PC-9 (cell line): ENCODE measurements around the gene GDPD4. TPM values are rescaled to one million over a fixed set of nuclear protein-coding genes. Genes with fewer than 3 reads are reported as not detected.

Source experiments
- BruUV-seq: library from RNA; stranded (reverse); fragments of 400-500 nt; replicated peaks from 2 replicates; lab custom pipeline; 2021; lab: Mats Ljungman, UMichigan
- CTCF ChIA-PET: fragments of 300-600 bp; sonication (Branson Sonifier 250); formaldehyde crosslinking; loops from one replicate; lab custom pipeline; 2022; ENCODE audit warnings: antibody characterized with exemption; lab: Charles Lee
- POLR2A ChIA-PET: fragments of 300-600 bp; sonication (Branson Sonifier 250); formaldehyde crosslinking; loops from one replicate; lab custom pipeline; 2022; ENCODE audit warnings: antibody characterized with exemption; ENCODE audit not compliant: unreplicated experiment; lab: Charles Lee
- DNase-seq, 2 experiments: peaks; one replicate each; pipeline versions ENCODE4 v3.0.0 to v3.0.0-alpha.2; 2015 to 2022; ENCODE audit warnings: mixed read lengths in 1 of 2
- H2AFZ ChIP-seq: fragments of 200-600 bp; sonication (generic); 2 replicates; pipeline ENCODE4 v1.8.1; 2017; ENCODE audit warnings: antibody characterized with exemption
- H3F3A ChIP-seq: fragments of 200-600 bp; sonication (generic); 2 replicates; pipeline ENCODE4 v1.8.1; 2017; ENCODE audit warnings: antibody characterized with exemption, mild to moderate bottlenecking, low read depth; ENCODE audit not compliant: insufficient read depth
- H3K27ac ChIP-seq: fragments of 200-600 bp; sonication (generic); 2 replicates; pipeline ENCODE4 v1.6.1; 2016; ENCODE audit warnings: mixed run types
- H3K27me3 ChIP-seq: fragments of 200-600 bp; sonication (generic); 2 replicates; pipeline ENCODE4 v1.6.1; 2016; ENCODE audit warnings: low read depth, mixed run types; ENCODE audit not compliant: insufficient read depth
- H3K36me3 ChIP-seq: fragments of 200-600 bp; sonication (generic); 2 replicates; pipeline ENCODE4 v1.6.1; 2016; ENCODE audit warnings: low read depth, mixed run types
- H3K4me1 ChIP-seq: fragments of 200-600 bp; sonication (generic); replicated peaks from 2 replicates; pipeline ENCODE4 v1.6.1; 2016; ENCODE audit warnings: mixed run types; ENCODE audit not compliant: insufficient read depth
- H3K4me2 ChIP-seq: fragments of 200-600 bp; sonication (generic); 2 replicates; pipeline ENCODE4 v1.6.1; 2017; ENCODE audit warnings: mixed run types
- H3K4me3 ChIP-seq: fragments of 200-600 bp; sonication (generic); 2 replicates; pipeline ENCODE4 v1.6.1; 2016; ENCODE audit warnings: mixed run types
- H3K79me2 ChIP-seq: fragments of 200-600 bp; sonication (generic); 2 replicates; pipeline ENCODE4 v1.6.1; 2017; ENCODE audit warnings: low read depth, mixed run types
- H3K9me2 ChIP-seq: fragments of 200-600 bp; sonication (generic); 2 replicates; pipeline ENCODE4 v1.8.1; 2017; ENCODE audit warnings: mild to moderate bottlenecking; ENCODE audit not compliant: insufficient read depth
- H3K9me3 ChIP-seq: fragments of 200-600 bp; sonication (generic); 2 replicates; pipeline ENCODE4 v1.8.1; 2016; ENCODE audit warnings: low read depth; ENCODE audit not compliant: insufficient read depth
- H4K20me1 ChIP-seq: fragments of 200-600 bp; sonication (generic); 2 replicates; pipeline ENCODE4 v1.8.1; 2017; ENCODE audit not compliant: insufficient read depth
- CTCF ChIP-seq: fragments of 200-600 bp; sonication (generic); conservative IDR thresholded peaks from 2 replicates; pipeline ENCODE4 v1.6.1; 2017; ENCODE audit warnings: mixed run types, antibody characterized with exemption, mild to moderate bottlenecking, moderate library complexity
- EZH2 ChIP-seq: fragments of 200-600 bp; sonication (generic); IDR thresholded peaks from 2 replicates; pipeline ENCODE4 v1.8.0; 2017; ENCODE audit warnings: antibody characterized with exemption, low read depth
- intact Hi-C: fragments of 100-400 bp; cut with micrococcal nuclease; formaldehyde crosslinking; loops from one replicate; pipeline ENCODE4 v1.10.0; 2022; ENCODE audit not compliant: unreplicated experiment
- total RNA-seq: library from RNA; stranded (reverse); gene quantifications from 2 replicates; pipeline ENCODE4 v1.2.3, GENCODE V29; 2021

The GDPD4 gene
- total RNA-seq, 1 experiment from 2014 or later: not detected

- BruUV-seq: no TSS peak
- CTCF ChIA-PET: no interaction called here
- POLR2A ChIA-PET: no interaction called here
- Histone ChIP-seq H3K9me3 (no peaks in the 10 kb centered on the region), H3K4me3 (no peak overlapping the region), H3K79me2 (no peaks in the 10 kb centered on the region), H3K4me2 (no peak overlapping the region), H4K20me1 (no peaks in the 10 kb centered on the region), H3K9me2 (no peaks in the 10 kb centered on the region), H3K27me3 (peaks cover 69% of the 10 kb centered on the region), H2AFZ (no peak overlapping the region), H3K4me1 (no peaks in the 10 kb centered on the region), H3F3A (no peaks in the 10 kb centered on the region), H3K27ac (no peak overlapping the region), H3K36me3 (no peaks in the 10 kb centered on the region)
- no peak for TF ChIP-seq EZH2
- TF ChIP-seq CTCF: no peak
- intact Hi-C loops: no loop called here
- DNase-seq: no peak
Observed at GRCh38 chr11:77181799-77182541, 119.5 kb downstream of the GDPD4 start.

DNA sequence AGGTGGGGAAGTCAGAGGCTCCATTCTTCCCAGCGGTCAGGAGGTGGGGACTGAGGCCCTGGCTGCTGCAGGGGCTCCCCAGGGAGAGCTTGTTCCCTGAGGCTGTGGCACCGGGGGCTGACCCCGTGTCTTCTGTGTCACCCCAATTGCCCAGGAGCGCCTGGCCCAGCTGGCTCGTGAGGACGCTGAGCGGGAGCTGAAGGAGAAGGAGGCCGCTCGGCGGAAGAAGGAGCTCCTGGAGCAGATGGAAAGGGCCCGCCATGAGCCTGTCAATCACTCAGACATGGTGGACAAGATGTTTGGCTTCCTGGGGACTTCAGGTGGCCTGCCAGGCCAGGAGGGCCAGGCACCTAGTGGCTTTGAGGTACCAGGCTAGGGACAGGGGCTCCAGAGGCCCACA is 120.3 kb downstream of the GDPD4 start:
- no peaks in the 10 kb centered on the region for H3K9me2 ChIP-seq
- no peak overlapping the region for H3K4me3 ChIP-seq
- no peaks in the 10 kb centered on the region for H3K9me3 ChIP-seq
- no peak for TF ChIP-seq EZH2
- no peak for TF ChIP-seq CTCF
- H3K27ac ChIP-seq: no peak overlapping the region
- intact Hi-C loops: no loop called here
- H3K4me2 ChIP-seq: no peak overlapping the region
- no peak for DNase-seq
- CTCF ChIA-PET: no interaction called here
- H3K4me1 ChIP-seq: no peaks in the 10 kb centered on the region
- no peak overlapping the region for H2AFZ ChIP-seq
- H4K20me1 ChIP-seq: no peaks in the 10 kb centered on the region
- H3K27me3 ChIP-seq: peaks cover 69% of the 10 kb centered on the region
- H3K36me3 ChIP-seq: no peaks in the 10 kb centered on the region
- no peaks in the 10 kb centered on the region for H3F3A ChIP-seq
- POLR2A ChIA-PET: no interaction called here
- no peaks in the 10 kb centered on the region for H3K79me2 ChIP-seq
- BruUV-seq: no TSS peak

DNA sequence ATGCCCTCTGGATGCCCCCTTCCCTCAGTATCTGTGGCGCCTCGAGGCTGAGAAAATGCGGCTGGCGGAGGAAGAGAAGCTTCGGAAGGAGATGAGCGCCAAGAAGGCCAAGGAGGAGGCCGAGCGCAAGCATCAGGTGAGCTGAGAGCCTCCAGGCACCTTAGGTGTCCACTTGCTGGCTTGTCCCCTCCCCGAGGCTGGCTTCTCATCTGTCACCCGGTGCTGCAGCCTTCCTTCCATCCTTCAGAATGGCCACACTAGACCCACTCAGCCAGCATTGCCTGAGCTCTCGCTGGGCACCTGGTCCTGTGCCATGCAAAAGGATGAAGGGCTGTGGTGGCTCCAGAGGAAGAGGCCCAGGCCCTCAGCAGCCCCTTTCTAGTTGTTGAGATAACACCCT is 121.1 kb downstream of the GDPD4 start:
- Histone ChIP-seq H3K9me3 (no peaks in the 10 kb centered on the region), H3K4me3 (no peak overlapping the region), H3K79me2 (no peaks in the 10 kb centered on the region), H3K27me3 (peaks cover 64% of the 10 kb centered on the region), H3K4me1 (no peaks in the 10 kb centered on the region), H3K4me2 (no peak overlapping the region), H3F3A (no peaks in the 10 kb centered on the region), H3K27ac (no peak overlapping the region), H4K20me1 (no peaks in the 10 kb centered on the region), H3K9me2 (no peaks in the 10 kb centered on the region), H2AFZ (no peak overlapping the region), H3K36me3 (no peaks in the 10 kb centered on the region)
- no TSS peak for BruUV-seq
- no peak for DNase-seq
- no peak for TF ChIP-seq CTCF
- no peak for TF ChIP-seq EZH2
- CTCF ChIA-PET: no interaction called here
- intact Hi-C loops: no loop called here
- POLR2A ChIA-PET: no interaction called here
